ENCODE data around the gene RAI14.
"Not testable (repeated sequence)": the region's sequence is repeated elsewhere in the genome, so short reads cannot be mapped to it uniquely, and the experiment has no call there.

RAI14 gene

GRCh38 chr5:34827588-34828506, 171.7 kb downstream of the RAI14 start:
- DNase-seq = no peak

GRCh38 chr5:34830827-34831226, 174.7 kb downstream of the RAI14 start:
- DNase-seq = not testable (repeated sequence)

- no peak for DNase-seq
Measured at GRCh38 chr5:34831303-34831702, 175.2 kb downstream of the RAI14 start.

GRCh38 chr5:34832568-34832967, 176.4 kb downstream of the RAI14 start:
- no peak for DNase-seq

- no peak for DNase-seq
Measured at GRCh38 chr5:34833090-34833489, 177.0 kb downstream of the RAI14 start.

- no peak for DNase-seq
Measured at GRCh38 chr5:34833976-34834793, 178.1 kb downstream of the RAI14 start.

- no peak for DNase-seq
Measured at GRCh38 chr5:34834794-34835089, 178.6 kb downstream of the RAI14 start.

GRCh38 chr5:34835664-34836063, 179.5 kb downstream of the RAI14 start:
- DNase-seq = no peak

- peak; percentile 83 for DNase-seq
Measured at GRCh38 chr5:34838785-34839714, 182.9 kb downstream of the RAI14 start, which contains the start of gene TTC23L. Gene TTC23L, plus strand, starts transcription at chr5:34839164. Its CDS starts 1,508 bp downstream, at chr5:34840672.

GRCh38 chr5:34841816-34842215, 185.7 kb downstream of the RAI14 start:
- DNase-seq = no peak

GRCh38 chr5:34842554-34842953, 186.4 kb downstream of the RAI14 start:
- no peak for DNase-seq

GRCh38 chr5:34843497-34843896, 187.4 kb downstream of the RAI14 start:
- no peak for DNase-seq

GRCh38 chr5:34844106-34844505, 188.0 kb downstream of the RAI14 start:
- no peak for DNase-seq

GRCh38 chr5:34844999-34845398, 188.9 kb downstream of the RAI14 start:
- DNase-seq = no peak

- DNase-seq = no peak
Measured at GRCh38 chr5:34847056-34847455, 190.9 kb downstream of the RAI14 start.

GRCh38 chr5:34847552-34847951, 191.4 kb downstream of the RAI14 start:
- no peak for DNase-seq

- no peak for DNase-seq
Measured at GRCh38 chr5:34848230-34848629, 192.1 kb downstream of the RAI14 start.

- DNase-seq = no peak
Measured at GRCh38 chr5:34849253-34849652, 193.1 kb downstream of the RAI14 start.

- DNase-seq = peak; percentile 32
Measured at GRCh38 chr5:34854459-34855174, 198.5 kb downstream of the RAI14 start.

- DNase-seq = no peak
Measured at GRCh38 chr5:34857161-34857560, 201.0 kb downstream of the RAI14 start.

GRCh38 chr5:34857894-34858293, 201.8 kb downstream of the RAI14 start:
- no peak for DNase-seq

GRCh38 chr5:34858790-34859189, 202.7 kb downstream of the RAI14 start:
- peak; percentile 60 for DNase-seq

Measured in fibroblast of skin of abdomen (primary cell).